Gastroesophageal sphincter (tissue), 4 donors: ENCODE results near the gene BRD1. TPM values are rescaled to one million over a fixed set of nuclear protein-coding genes. Genes with fewer than 3 reads are reported as not detected.
A peak's percentile ranks its signal among the peaks of the same experiment; 100 is the strongest.
"Not testable (repeated sequence)": the region's sequence is repeated elsewhere in the genome, so short reads cannot be mapped to it uniquely, and the experiment has no call there.

Experiments
- ATAC-seq: fragments of 150-250 bp; one replicate; pipeline ENCODE4 v1.9.1; 2016; ENCODE audit warnings: mild to moderate bottlenecking, moderate library complexity
- H3K27ac ChIP-seq, 4 donors: fragments of 200-600 bp; sonication (generic) in 3 of 4; 1 replicate in 3 of 4; 2 replicates in 1 of 4; pipeline ENCODE4 v1.5.1; 2016 to 2019
- H3K27me3 ChIP-seq: fragments of 200-600 bp; sonication (generic); one replicate; pipeline ENCODE4 v1.5.1; 2019
- H3K36me3 ChIP-seq, 2 donors: fragments of 200-600 bp; sonication (generic); one replicate each; pipeline ENCODE4 v1.5.1; 2019; ENCODE audit warnings: control low read depth in 1 of 2
- H3K4me1 ChIP-seq, 3 donors: fragments of 200-600 bp; sonication (generic); 1 replicate in 2 of 3; 2 replicates in 1 of 3; pipeline ENCODE4 v1.5.1; 2016 to 2019; ENCODE audit warnings: control low read depth in 2 of 3
- H3K4me3 ChIP-seq, 2 donors: fragments of 200-600 bp; sonication (generic); one replicate each; pipeline ENCODE4 v1.5.1; 2019; ENCODE audit warnings: mild to moderate bottlenecking in 1 of 2, moderate library complexity in 1 of 2
- H3K9me3 ChIP-seq, 3 donors: fragments of 200-600 bp; sonication (generic); one replicate each; pipeline ENCODE4 v1.5.1; 2017 to 2019; ENCODE audit warnings: control low read depth in 2 of 3
- EP300 ChIP-seq: sonication (generic); formaldehyde crosslinking; IDR thresholded peaks from one replicate; pipeline ENCODE4 v1.6.1; 2017; ENCODE audit warnings: antibody characterized with exemption, mild to moderate bottlenecking
- POLR2A ChIP-seq, 2 donors: fragments of 450-650 bp; IDR thresholded peaks; one replicate each; pipeline ENCODE4 v1.6.1; 2017; ENCODE audit warnings: antibody characterized with exemption in 2 of 2, mild to moderate bottlenecking in 2 of 2, moderate library complexity in 1 of 2
- POLR2AphosphoS5 ChIP-seq: sonication (generic); formaldehyde crosslinking; IDR thresholded peaks from one replicate; pipeline ENCODE4 v1.6.1; 2017; ENCODE audit warnings: antibody characterized with exemption
- WGBS, 2 donors: methylation state at CpG; one replicate each; pipeline ENCODE4 v1.1.5; 2018; ENCODE audit warnings: low coverage in 1 of 2; 5-methylcytosine and 5-hydroxymethylcytosine counted together
- total RNA-seq, 4 donors: library from RNA; depleted of rRNA; stranded (reverse); fragments of >200 nt; gene quantifications; one replicate each; pipeline ENCODE4 v1.1.0, GENCODE V29; 2016
- TF ChIP-seq, protein P1 (sequence below), 4 experiments: fragments of 200-600 bp in 2 of 4; fragments of 450-650 bp in 2 of 4; sonication (generic) in 1 of 4; IDR thresholded peaks; one replicate each; pipeline ENCODE4 v1.5.1; 2017 to 2019; ENCODE audit warnings: antibody characterized with exemption in 4 of 4, mild to moderate bottlenecking in 2 of 4, moderate library complexity in 2 of 4

BRD1 gene
- total RNA-seq, 4 donors from 2014 or later, result 36.0 to 66.0 (median 45.5) TPM

DNA sequence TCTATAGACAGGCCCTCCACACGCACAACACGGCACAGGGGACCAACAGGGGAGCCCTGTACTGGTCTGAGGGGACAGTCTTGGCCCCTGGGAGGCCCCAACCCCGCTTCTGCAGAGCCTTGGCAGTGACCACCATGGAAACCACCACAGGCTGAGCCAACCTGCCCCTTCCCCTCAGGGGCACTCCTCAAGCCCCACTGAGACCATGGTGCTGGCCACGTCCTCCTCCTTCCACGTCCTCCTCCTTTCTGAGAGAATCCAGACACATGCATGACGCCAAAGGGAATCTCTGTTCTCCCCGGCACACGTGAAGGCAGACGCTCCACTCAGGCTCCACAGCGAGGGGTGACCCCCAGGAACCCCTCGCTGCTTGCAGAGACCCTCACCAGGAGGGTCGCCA, 2.7 kb downstream of the BRD1 start:
- no peak for ATAC-seq
- Histone ChIP-seq H3K4me3 (peak overlapping the region in 1 of 2 donors; percentile 86), H3K36me3 (peaks cover 0 to 50% of the 10 kb centered on the region in 2 donors), H3K4me1 (peaks cover 0 to 75% (median 37%) of the 10 kb centered on the region in 3 donors), H3K27ac (no peak overlapping the region), H3K27me3 (no peaks in the 10 kb centered on the region), H3K9me3 (peaks cover 0 to under 1% (median 0%) of the 10 kb centered on the region in 3 donors)
- WGBS, 2 donors, result 100% methylated on average over 1 of the region's 12 CpGs; no CpG with 5 or more reads in 1 of the 2 donors
- TF ChIP-seq POLR2A (IDR thresholded peaks at IDR 0.05), result no peak
- no peak for TF ChIP-seq POLR2AphosphoS5
- TF ChIP-seq, protein P1, sequence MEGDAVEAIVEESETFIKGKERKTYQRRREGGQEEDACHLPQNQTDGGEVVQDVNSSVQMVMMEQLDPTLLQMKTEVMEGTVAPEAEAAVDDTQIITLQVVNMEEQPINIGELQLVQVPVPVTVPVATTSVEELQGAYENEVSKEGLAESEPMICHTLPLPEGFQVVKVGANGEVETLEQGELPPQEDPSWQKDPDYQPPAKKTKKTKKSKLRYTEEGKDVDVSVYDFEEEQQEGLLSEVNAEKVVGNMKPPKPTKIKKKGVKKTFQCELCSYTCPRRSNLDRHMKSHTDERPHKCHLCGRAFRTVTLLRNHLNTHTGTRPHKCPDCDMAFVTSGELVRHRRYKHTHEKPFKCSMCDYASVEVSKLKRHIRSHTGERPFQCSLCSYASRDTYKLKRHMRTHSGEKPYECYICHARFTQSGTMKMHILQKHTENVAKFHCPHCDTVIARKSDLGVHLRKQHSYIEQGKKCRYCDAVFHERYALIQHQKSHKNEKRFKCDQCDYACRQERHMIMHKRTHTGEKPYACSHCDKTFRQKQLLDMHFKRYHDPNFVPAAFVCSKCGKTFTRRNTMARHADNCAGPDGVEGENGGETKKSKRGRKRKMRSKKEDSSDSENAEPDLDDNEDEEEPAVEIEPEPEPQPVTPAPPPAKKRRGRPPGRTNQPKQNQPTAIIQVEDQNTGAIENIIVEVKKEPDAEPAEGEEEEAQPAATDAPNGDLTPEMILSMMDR (IDR thresholded peaks at IDR 0.05), result no peak
- TF ChIP-seq EP300, result no peak

DNA sequence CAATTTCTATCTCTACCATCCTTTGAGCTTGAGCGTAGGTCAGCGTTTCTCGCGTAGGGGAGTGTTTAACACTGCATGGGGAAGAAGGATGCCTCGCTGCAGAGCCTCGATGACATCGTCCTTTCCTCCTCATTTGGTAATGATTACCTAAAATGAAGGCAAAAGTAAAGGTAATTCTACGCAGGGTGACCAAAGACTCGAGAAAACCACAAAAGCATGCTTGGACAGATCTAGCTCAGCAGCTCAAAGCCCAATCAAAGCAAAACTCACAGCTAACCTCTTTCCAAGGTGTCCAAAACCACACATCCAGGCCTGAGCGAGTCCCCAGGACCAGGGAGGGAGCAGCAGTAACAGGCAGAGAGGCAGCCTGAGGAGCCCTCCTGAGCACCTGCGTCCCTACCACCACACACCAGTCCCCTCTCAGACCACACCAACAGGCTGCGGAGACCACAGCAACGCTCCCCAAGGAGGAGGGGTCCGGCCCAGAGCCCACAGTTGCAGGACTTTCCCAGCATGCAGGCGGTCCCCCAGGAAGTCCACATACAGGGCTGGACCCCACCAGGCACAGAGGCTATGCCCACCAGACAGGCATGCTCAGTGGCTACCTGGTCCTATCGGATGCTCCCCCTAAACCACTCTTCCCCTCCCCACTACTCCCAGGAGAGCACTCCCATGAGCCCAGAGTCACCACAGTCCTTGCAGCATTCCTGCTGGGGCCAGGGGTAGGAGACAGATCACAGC, 3.3 kb downstream of the BRD1 start:
- Histone ChIP-seq H3K27ac (no peak overlapping the region), H3K27me3 (no peaks in the 10 kb centered on the region), H3K4me3 (peak overlapping the region in 1 of 2 donors; percentile 86), H3K36me3 (peaks cover 0 to 56% of the 10 kb centered on the region in 2 donors), H3K4me1 (peaks cover 0 to 81% (median 37%) of the 10 kb centered on the region in 3 donors), H3K9me3 (no peaks in the 10 kb centered on the region)
- TF ChIP-seq, protein P1 (IDR thresholded peaks at IDR 0.05), result no peak
- TF ChIP-seq EP300 (no peak), POLR2AphosphoS5 (no peak), POLR2A (IDR thresholded peaks at IDR 0.05) (no peak)
- ATAC-seq, result no peak
- 59 to 83% methylated on average over 1 to 3 of the region's 16 CpGs for WGBS, 2 donors

GRCh38 chr22:49823289-49824045, 4.2 kb downstream of the BRD1 start:
- H3K36me3 ChIP-seq, result peaks cover 0 to 64% of the 10 kb centered on the region in 2 donors
- 90% methylated on average over 34 of the region's 53 CpGs; no CpG with 5 or more reads in 1 of the 2 donors for WGBS, 2 donors
- no peaks in the 10 kb centered on the region for H3K27me3 ChIP-seq

GRCh38 chr22:49821741-49822140, 5.9 kb downstream of the BRD1 start:
- not testable (repeated sequence) for ATAC-seq, H3K27ac ChIP-seq, H3K27me3 ChIP-seq, H3K9me3 ChIP-seq, H3K4me3 ChIP-seq
- 84% methylated on average over 5 of the region's 11 CpGs; no CpG with 5 or more reads in 1 of the 2 donors for WGBS, 2 donors
- H3K4me1 ChIP-seq, result peaks cover 0 to 93% (median 32%) of the 10 kb centered on the region in 3 donors
- peaks cover 0 to 82% of the 10 kb centered on the region in 2 donors for H3K36me3 ChIP-seq

More at GRCh38 chr22:49823289-49824045, 4.2 kb downstream of the BRD1 start:
- Histone ChIP-seq H3K4me3 (no peak overlapping the region), H3K27ac (no peak overlapping the region), H3K9me3 (no peaks in the 10 kb centered on the region), H3K4me1 (peaks cover 0 to 84% (median 37%) of the 10 kb centered on the region in 3 donors)
- ATAC-seq, result no peak
- TF ChIP-seq EP300 (no peak), POLR2AphosphoS5 (no peak)
- TF ChIP-seq, protein P1 (IDR thresholded peaks at IDR 0.05), result no peak

- TF ChIP-seq POLR2AphosphoS5, result no peak
- TF ChIP-seq, protein P1 (IDR thresholded peaks at IDR 0.05), result peak in 1 of 4 experiments; percentile 36
- WGBS, 2 donors, result 32 to 47% methylated on average over 6 to 7 of the region's 7 CpGs
- H3K36me3 ChIP-seq, result peaks cover 0 to 89% of the 10 kb centered on the region in 2 donors
- H3K27me3 ChIP-seq, result no peaks in the 10 kb centered on the region
- peaks cover 0 to 94% (median 32%) of the 10 kb centered on the region in 3 donors for H3K4me1 ChIP-seq
- H3K4me3 ChIP-seq, result no peak overlapping the region
- peak overlapping the region in 1 of 4 donors; percentile 19 for H3K27ac ChIP-seq
- peak; percentile 50 for ATAC-seq
- no peaks in the 10 kb centered on the region for H3K9me3 ChIP-seq
Measured at GRCh38 chr22:49820984-49821383, 6.7 kb downstream of the BRD1 start.
